Thoracic aorta (tissue), 2 donors: Measurements from ENCODE around the gene ATF7. TPM values are rescaled to one million over a fixed set of nuclear protein-coding genes. Genes with fewer than 3 reads are reported as not detected.
"Not testable (repeated sequence)": the region's sequence is repeated elsewhere in the genome, so short reads cannot be mapped to it uniquely, and the experiment has no call there.

Experiments
- ATAC-seq: fragments of 150-250 bp; one replicate; pipeline ENCODE4 v1.8.0; 2017; ENCODE audit warnings: low read depth; ENCODE audit not compliant: insufficient number of reproducible peaks, low FRiP score
- DNase-seq: peaks from one replicate; pipeline ENCODE4 v3.0.0-alpha.2; 2020; ENCODE audit warnings: low spot score
- H3K27ac ChIP-seq, 2 donors: fragments of 200-600 bp; sonication (generic); 1 replicate in 1 of 2; 2 replicates in 1 of 2; pipeline ENCODE4 v1.5.1; 2016; ENCODE audit warnings: mild to moderate bottlenecking in 2 of 2, moderate library complexity in 2 of 2
- H3K27me3 ChIP-seq: fragments of 200-600 bp; sonication (generic); replicated peaks from 2 replicates; pipeline ENCODE4 v1.6.0; 2016; ENCODE audit warnings: mild to moderate bottlenecking; ENCODE audit not compliant: insufficient read depth
- H3K36me3 ChIP-seq: fragments of 200-600 bp; sonication (generic); one replicate; pipeline ENCODE4 v1.5.1; 2016
- H3K4me1 ChIP-seq, 2 donors: fragments of 200-600 bp; sonication (generic); 1 replicate in 1 of 2; 2 replicates in 1 of 2; pipeline versions ENCODE4 v1.5.1 to v1.6.0; 2016; ENCODE audit warnings: low read depth in 2 of 2, mild to moderate bottlenecking in 1 of 2; ENCODE audit not compliant: control insufficient read depth in 1 of 2
- H3K4me3 ChIP-seq: fragments of 200-600 bp; sonication (generic); 2 replicates; pipeline ENCODE4 v1.5.1; 2016; ENCODE audit warnings: mild to moderate bottlenecking
- H3K9me3 ChIP-seq: fragments of 200-600 bp; sonication (generic); 2 replicates; pipeline ENCODE4 v1.5.1; 2016
- CTCF ChIP-seq: fragments of 200-600 bp; sonication (generic); IDR thresholded peaks from one replicate; pipeline ENCODE4 v1.5.1; 2019; ENCODE audit warnings: antibody characterized with exemption
- total RNA-seq, 2 donors: library from RNA; depleted of rRNA; stranded (reverse); fragments of >200 nt; gene quantifications; one replicate each; pipeline versions ENCODE4 v1.1.0 to v1.2.3, GENCODE V29; 2016

Gene ATF7
- total RNA-seq, 2 donors from 2014 or later = 24.4 to 82.1 TPM

GRCh38 chr12:53567961-53568808 is 58.0 kb downstream of the ATF7 start:
- H3K27me3 ChIP-seq = no peaks in the 10 kb centered on the region
- H3K4me3 ChIP-seq = no peak overlapping the region
- no peak for ATAC-seq
- peaks cover 36 to 54% of the 10 kb centered on the region in 2 donors for H3K4me1 ChIP-seq
- H3K36me3 ChIP-seq = no peaks in the 10 kb centered on the region
- no peaks in the 10 kb centered on the region for H3K9me3 ChIP-seq
- DNase-seq = no peak
- H3K27ac ChIP-seq = no peak overlapping the region
- TF ChIP-seq CTCF = no peak

GRCh38 chr12:53565376-53565775 is 60.8 kb downstream of the ATF7 start:
- H3K4me3 ChIP-seq, H3K36me3 ChIP-seq, DNase-seq, H3K9me3 ChIP-seq, ATAC-seq, H3K27me3 ChIP-seq, H3K27ac ChIP-seq: not testable (repeated sequence)
- H3K4me1 ChIP-seq = peaks cover 51 to 80% of the 10 kb centered on the region in 2 donors

- Histone ChIP-seq H3K4me3 (peak overlapping the region; percentile 2), H3K36me3 (no peaks in the 10 kb centered on the region), H3K4me1 (peaks cover 53 to 83% of the 10 kb centered on the region in 2 donors), H3K27ac (peak overlapping the region; percentile 20 to 57), H3K9me3 (no peaks in the 10 kb centered on the region), H3K27me3 (no peaks in the 10 kb centered on the region)
- no peak for ATAC-seq
- no peak for TF ChIP-seq CTCF
- no peak for DNase-seq
Measured at GRCh38 chr12:53564941-53565340, 61.2 kb downstream of the ATF7 start.

GRCh38 chr12:53564278-53564677 is 61.9 kb downstream of the ATF7 start:
- Histone ChIP-seq H3K9me3 (no peaks in the 10 kb centered on the region), H3K4me1 (peaks cover 54 to 90% of the 10 kb centered on the region in 2 donors), H3K36me3 (no peaks in the 10 kb centered on the region), H3K4me3 (peak overlapping the region; percentile 2), H3K27ac (peak overlapping the region; percentile 20 to 57), H3K27me3 (no peaks in the 10 kb centered on the region)
- no peak for TF ChIP-seq CTCF
- ATAC-seq (no peak), DNase-seq (no peak)

- Histone ChIP-seq H3K4me3 (no peak overlapping the region), H3K4me1 (peaks cover 51 to 90% of the 10 kb centered on the region in 2 donors), H3K27ac (peak overlapping the region; percentile 48 to 57), H3K9me3 (no peaks in the 10 kb centered on the region), H3K27me3 (no peaks in the 10 kb centered on the region), H3K36me3 (no peaks in the 10 kb centered on the region)
- no peak for DNase-seq
- TF ChIP-seq CTCF = no peak
- no peak for ATAC-seq
Measured at GRCh38 chr12:53563452-53564028, 62.6 kb downstream of the ATF7 start.
